ENCODE results near the gene SP5.
"Not testable (repeated sequence)": the region's sequence is repeated elsewhere in the genome, so short reads cannot be mapped to it uniquely, and the experiment has no call there.

The SP5 gene

DNA sequence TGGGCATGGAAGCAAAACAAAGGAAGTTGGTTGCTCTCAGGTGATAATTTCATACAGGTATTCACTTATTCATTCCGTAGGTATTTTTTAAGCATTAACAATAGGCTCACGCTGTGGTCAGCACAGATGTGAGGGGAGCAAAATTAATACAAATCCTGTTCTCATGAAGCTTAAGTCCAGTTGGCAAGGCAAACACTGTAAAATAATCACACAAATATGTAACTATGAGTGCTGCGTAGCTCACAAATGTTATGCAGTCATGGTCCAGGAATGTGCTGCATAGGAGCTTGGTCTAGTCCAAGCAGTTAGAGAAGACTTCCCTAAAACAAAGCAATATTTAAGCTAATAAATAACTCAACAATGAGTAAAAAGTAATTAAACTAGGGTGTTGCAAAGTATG is 23.9 kb downstream of the SP5 start:
- DNase-seq (ENCODE audit: low read depth) = no peak

DNA sequence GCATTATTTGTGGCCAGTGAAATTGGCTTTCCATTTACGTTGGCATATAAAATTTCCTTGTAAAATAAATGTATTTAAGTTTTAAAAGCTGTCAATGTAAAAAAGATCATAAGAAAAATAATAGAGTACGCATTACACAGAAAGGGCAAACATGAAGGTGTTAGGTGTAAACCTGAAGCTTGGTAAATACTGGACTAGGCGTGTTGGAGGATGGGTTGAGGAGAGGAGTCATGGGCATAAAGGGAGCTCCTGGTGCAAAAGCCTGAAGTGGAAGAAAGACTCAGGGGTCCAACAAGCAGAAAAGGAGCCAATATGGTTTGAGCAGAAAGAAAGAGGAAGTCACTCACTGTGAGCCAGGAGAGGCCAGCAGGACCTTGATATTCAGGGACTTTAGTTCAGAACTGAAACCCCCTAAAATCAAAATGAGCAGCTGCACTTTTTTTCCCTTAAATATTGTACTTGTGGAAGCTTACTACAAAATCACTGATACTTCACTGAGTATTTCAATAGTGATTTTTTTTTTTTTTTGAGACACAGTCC is 24.4 kb downstream of the SP5 start:
- DNase-seq (ENCODE audit: low read depth) = no peak

DNA sequence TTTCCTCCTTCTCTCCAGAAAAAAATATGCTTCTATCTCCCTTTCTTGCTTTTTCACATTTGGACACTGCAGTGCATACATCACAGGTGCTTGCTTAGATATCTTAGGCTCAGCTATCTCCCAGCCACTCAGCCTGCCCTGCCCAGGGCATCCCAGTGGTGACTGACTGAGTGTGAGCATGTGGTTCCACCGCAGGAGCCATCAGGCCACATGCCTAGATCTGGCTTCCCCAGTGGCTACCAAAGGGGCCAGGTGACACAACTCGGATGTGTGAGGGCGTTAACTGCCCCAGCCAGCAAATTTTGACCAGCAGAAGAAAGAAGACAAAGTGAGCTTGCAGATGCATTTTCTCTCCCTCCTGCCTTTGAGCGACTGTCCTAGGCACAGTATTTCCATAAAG is 25.5 kb downstream of the SP5 start:
- DNase-seq (ENCODE audit: low read depth) = no peak

DNA sequence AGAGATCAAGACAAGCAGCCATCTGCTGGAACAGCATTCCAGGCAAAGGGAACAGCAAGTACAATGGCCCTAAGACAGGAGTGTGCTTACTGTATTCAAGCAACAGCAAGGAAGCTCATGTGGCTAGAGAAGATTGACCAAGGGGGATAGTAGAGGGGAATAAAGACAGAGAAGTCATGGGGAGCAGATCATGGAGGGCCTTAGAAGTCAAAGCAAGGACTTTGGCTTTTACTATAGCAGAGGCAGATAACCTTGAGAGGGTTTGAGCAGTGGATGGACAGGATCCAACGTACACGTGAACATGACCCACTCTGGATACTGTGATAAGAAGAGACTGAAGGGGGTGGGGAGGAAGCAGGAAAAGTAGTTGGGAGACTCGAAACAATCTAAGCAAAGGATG is 26.9 kb downstream of the SP5 start:
- DNase-seq (ENCODE audit: low read depth) = no peak

DNA sequence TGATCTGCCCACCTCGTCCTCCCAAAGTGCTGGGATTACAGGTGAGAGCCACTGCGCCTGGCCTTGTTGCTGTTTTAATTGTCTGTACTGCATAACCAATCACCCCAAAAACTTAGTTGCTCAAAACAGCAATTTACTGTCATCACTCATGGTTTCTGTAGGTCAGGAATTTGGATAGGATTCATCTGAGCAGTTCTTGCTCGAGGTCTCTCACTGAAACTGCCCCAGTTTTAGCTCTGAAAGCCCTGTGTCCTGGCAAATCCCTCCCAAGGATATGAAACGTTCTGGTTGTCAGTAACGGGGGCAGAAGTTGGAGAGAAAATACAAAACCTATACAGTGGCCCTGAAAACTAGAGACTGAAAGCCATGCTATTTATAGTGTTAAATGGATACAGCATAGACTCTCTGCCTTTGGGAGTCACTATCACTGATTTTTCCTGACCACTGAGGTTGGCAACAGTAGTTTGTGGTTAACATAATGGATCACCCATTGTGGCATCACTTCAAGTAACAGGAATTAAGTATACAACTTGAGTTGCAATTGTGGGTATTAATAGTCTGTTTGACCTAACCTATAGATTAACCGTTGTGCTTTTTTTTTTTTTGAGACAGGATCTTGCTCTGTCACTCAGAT is 27.9 kb downstream of the SP5 start:
- no peak for DNase-seq (ENCODE audit: low read depth)

DNA sequence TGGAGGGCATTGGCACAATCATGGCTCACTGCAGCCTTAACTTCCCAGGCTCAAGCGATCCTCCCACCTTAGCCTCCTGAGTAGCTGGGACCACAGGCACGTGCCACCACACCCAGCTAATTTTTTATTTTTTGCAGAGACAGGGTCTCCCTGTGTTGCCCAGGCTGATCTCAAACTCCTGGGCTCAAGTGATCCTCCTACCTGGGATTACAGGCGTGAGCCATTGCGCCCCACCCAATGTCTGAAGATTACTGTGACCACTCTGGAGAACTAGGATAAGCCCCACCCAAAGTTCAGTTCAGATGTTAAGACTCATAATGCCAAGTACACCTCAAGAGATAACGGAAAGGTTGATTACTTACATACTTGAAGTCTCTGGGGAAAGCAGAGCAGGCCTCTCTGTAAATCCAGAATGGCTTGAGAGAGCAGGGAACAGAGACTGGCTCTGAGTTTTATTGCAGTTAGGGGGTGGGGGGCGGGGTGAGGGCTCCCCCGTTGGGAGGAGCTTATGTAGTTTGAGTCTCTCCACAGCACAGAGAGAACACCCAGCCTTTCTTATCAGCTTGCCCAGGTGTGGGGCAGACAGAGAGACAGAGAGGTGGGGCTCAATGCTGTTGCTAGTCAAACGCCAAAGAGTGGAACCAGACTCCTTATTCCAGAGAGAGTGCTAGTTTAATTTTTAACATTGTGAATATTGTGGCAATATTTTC is 28.5 kb downstream of the SP5 start:
- DNase-seq (ENCODE audit: low read depth) = no peak

DNA sequence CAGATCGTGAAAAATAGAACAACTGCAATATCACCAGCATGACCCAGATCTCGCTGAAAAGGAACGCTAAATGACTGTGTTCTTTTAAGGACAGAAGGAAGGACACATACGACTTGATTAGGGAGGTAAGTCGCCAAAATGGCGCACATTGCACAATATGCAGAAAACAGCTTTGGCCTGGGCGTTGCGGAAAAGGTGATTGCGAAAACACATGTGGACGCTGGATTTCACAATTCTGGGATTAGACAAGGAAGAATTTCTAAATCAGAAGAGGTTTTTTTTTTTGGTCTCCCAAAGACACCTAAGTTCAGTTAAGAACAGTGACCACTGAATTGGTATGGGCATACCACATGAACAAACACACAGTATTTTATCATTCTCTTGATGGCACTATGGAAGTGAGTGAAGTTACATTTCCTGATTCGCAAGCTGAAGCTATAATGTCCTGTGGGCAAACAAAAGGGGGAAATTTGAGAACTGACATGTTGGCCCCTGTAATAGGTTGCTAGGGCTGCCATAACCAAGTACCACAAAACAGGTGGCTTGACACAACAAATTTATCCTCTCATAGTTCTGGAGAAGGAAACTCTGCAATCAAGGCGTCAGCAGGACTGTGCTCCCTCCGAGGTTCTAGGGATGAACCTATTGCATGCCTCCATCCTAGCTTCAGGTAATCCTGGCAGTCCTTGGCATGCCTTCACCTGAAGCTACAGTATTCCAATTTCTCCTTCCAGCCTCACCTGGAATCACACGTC is 29.3 kb downstream of the SP5 start:
- DNase-seq (ENCODE audit: low read depth) = no peak

DNA sequence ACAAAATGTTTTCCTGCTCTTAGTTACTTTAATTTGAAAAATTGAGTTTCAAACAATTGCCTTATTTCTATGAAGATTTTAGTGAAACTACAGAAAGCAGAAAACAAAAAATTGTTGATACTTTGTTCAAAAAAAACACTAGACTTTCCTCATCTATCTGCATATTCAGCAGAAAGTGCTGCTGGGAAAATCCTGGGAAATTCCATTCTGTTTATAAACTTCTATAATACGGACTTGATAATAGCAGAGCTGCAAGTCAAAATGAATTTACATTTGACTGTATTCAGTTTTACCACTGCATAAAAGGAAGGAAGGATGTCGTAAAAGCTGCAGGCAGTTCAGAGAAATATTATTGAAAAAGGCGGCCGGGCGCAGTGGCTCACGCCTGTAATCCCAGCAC is 30.2 kb downstream of the SP5 start:
- no peak for DNase-seq (ENCODE audit: low read depth)

DNA sequence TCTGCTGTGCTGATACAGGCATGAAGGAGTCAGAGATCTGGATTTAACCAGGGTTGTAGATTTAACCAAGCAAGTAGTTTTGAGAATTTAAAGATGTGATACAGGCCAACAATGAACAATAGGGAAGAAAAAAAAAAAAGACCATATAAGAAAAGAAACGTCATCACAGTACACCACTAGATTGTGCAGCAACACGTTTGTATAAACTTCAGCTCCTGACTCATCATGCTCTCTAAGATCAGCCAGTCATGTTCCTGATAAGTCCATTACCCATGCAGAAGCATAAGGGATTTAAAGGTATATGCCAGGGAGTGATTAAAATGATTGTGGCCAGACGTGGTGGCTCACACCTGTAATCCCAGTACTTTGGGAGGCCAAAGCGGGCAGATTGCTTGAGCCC is 32.8 kb downstream of the SP5 start:
- DNase-seq (ENCODE audit: low read depth) = no peak

DNA sequence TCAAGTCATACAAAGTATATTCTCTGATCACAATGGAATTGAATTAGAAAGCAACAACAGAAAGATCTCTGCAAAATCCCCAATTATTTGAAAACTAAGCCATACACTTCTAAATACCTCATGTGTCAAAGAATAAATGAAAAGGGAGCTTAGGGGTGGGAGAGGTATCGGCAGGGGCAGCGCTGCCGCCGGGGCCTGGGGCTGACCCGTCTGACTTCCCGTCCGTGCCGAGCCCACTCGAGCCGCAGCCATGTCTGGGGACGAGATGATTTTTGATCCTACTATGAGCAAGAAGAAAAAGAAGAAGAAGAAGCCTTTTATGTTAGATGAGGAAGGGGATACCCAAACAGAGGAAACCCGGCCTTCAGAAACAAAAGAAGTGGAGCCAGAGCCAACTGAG is 36.4 kb downstream of the SP5 start:
- not testable (repeated sequence) for DNase-seq (ENCODE audit: low read depth)

DNA sequence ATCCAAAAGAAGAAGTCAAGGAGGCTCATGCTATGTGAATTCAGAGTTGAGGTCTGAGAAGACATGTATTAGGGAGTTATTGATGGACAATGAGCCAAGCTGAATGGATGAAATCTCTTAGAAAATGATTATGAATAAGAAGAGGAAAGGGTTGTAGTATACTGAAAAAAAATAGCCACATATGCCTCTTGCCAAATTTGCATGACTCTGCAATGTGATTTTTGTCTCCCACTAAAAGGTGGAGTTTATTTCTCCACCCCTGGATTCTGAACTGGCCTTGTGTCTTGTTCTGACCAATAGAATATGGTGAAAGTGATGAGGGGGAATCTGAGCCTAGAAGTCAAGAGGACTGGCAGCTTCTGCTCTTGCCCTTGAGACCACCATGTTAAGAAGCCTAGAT is 46.4 kb downstream of the SP5 start:
- DNase-seq (ENCODE audit: low read depth) = no peak

DNA sequence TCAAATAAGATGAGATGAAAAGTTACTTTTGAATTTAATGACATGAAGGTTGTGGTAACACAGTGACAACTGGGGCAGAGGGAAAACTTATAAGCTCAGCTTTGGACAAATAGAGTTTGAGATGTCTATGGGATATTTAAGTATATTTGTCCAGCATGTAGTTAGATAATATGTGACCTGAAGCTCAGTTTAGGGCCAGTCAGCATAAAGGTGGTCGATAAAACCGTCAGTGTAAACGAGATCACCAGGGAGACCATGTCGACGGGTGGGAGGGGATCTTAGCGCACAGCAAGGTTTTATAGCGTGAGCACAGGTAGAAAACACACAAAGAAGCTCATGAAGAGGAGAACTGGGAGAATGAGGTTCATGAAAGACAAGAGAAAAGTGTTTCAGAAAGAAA is 47.6 kb downstream of the SP5 start:
- no peak for DNase-seq (ENCODE audit: low read depth)

DNA sequence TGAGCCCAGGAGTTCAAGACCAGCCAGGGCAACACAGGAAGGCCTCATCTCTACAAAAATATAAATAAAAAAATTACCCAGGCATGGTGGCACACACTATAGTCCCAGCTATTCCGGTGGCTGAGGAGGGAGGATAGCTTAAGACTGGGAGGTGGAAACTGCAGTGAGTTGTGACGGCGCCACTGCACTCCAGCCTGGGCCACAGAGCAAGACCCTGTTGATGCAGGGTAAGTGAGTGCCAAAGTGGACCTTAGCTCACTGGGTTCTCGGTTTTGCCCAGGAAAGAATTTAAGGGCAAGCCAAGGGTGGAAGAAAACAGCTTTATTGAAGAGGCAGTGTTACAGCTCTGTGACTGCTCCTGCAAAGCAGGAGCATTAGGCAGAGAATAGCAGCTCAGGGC is 48.1 kb downstream of the SP5 start:
- no peak for DNase-seq (ENCODE audit: low read depth)

DNA sequence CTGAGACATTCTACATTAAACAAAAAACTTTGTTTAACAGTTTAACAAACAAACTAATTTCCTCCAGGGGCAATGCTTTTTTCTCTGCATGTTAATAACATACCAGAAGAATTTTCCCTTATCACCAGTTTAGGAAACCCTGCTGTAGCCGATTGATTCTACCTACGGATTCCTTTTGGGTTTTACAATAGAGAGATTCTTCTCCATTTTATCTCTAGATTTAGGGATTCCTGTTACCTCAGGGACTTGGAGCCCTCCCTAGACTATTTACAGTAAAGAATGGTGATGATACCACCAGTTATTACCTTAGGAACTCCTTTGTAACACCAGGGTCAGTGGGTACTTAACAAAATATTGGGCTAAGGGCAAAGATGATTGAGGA is 49.7 kb downstream of the SP5 start:
- DNase-seq (ENCODE audit: low read depth) = no peak

DNA sequence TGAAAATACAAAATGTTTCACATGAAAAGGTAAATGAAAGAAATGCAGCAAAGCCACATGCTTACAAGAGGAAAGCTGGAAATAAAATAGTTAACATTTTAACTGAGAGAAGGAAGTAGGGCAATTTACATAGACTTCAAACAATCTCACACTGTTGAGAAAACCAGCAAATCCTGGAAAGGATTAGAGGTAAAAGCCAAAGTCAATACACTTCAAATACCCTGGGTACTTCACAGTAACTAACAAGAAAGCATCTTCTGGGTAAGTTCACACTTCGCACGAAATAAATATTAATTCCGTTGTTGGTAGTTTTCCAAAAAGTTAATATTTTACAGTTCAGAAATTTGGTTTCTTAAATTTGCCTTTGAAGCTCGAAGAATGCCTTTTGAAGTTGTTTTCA is 51.6 kb downstream of the SP5 start:
- no peak for DNase-seq (ENCODE audit: low read depth)
